Activated T-helper 1 cell treated with anti-CD3 and anti-CD28 coated beads, Interleukin-12 subunit alpha, Interleukin-12 subunit beta, Interleukin-2, Interleukin-4 antibody, amounts not matched to agents 30 ng/mL and 10 ng/mL and 1 ng/mL, durations not matched to agents 14 hours and 24 hours and 36 hours (primary cell): ENCODE results near the gene SACS. TPM values are rescaled to one million over a fixed set of nuclear protein-coding genes. Genes with fewer than 3 reads are reported as not detected.

ENCODE experiments used
- DNase-seq: peaks from one replicate; pipeline ENCODE4 v3.0.0; 2021; ENCODE audit warnings: low spot score
- H3K27ac Mint-ChIP-seq: one replicate; pipeline ENCODE4 v1.8.0; 2021; ENCODE audit warnings: mild to moderate bottlenecking, mixed read lengths
- H3K27me3 Mint-ChIP-seq: one replicate; pipeline ENCODE4 v1.8.0; 2022; ENCODE audit warnings: mild to moderate bottlenecking, moderate library complexity, mixed read lengths; ENCODE audit not compliant: insufficient read depth
- H3K36me3 Mint-ChIP-seq: one replicate; pipeline ENCODE4 v1.8.0; 2021; ENCODE audit warnings: low read depth, mixed read lengths
- H3K4me1 Mint-ChIP-seq: one replicate; pipeline ENCODE4 v1.8.0; 2021; ENCODE audit warnings: low read depth, mixed read lengths
- H3K4me3 Mint-ChIP-seq: one replicate; pipeline ENCODE4 v1.8.0; 2021; ENCODE audit warnings: mild to moderate bottlenecking, moderate library complexity, mixed read lengths
- H3K9me3 Mint-ChIP-seq: one replicate; pipeline ENCODE4 v1.8.0; 2021; ENCODE audit warnings: mixed read lengths
- intact Hi-C: fragments of 100-400 bp; cut with micrococcal nuclease; formaldehyde crosslinking; loops from one replicate; pipeline ENCODE4 v1.15.1; 2024
- total RNA-seq: library from RNA; stranded (reverse); gene quantifications from 2 replicates; pipeline ENCODE4 v1.2.3, GENCODE V29; 2022

The SACS gene
- total RNA-seq, 1 donor from 2014 or later, result 32.1 TPM

DNA sequence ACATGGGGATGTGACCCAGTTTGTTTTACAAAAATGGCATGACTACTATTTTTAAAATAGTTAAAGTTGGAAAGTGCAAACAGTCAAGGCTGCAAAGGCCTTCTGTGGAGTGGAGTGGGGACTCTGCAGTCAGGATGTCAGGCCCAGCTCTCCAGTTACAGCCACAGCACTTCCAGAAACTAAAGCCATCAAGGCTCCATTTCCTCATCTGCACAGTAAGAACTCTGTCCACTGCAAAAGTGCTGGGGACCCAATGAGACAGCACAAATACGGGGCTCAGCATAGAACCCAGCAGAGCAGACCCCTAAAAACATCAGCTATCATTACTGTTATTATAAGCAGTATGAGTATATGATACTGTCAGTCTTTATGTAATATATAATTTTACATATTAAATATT is 73.6 kb downstream of the SACS start:
- Mint-ChIP-seq H3K4me3 (no peak overlapping the region), H3K27ac (no peak overlapping the region), H3K9me3 (no peaks in the 10 kb centered on the region), H3K4me1 (no peaks in the 10 kb centered on the region), H3K36me3 (peaks cover 35% of the 10 kb centered on the region), H3K27me3 (no peaks in the 10 kb centered on the region)
- DNase-seq, result no peak
- intact Hi-C loops, result no loop called here

DNA sequence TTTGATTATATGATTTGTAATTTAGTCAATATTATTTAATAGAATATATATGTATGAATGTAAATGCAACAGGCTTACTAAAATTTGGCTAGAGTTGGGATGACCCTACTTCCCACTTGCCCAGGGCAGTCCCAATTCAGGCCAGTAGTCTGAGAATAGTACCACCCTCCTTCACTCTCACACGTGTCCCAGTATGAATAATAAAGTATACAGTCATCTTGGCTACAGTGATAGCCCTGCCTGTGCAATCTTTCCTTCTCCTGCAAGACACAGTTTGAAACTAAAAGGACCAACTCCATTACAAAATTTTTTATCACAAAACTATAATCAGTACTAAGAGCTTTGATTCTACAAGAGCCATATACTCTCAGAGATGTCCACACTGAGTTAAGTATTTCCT is 76.2 kb downstream of the SACS start:
- Mint-ChIP-seq H3K9me3 (no peaks in the 10 kb centered on the region), H3K27me3 (no peaks in the 10 kb centered on the region), H3K27ac (no peak overlapping the region), H3K4me3 (no peak overlapping the region), H3K4me1 (no peaks in the 10 kb centered on the region), H3K36me3 (peaks cover 32% of the 10 kb centered on the region)
- intact Hi-C loops, result no loop called here
- no peak for DNase-seq

DNA sequence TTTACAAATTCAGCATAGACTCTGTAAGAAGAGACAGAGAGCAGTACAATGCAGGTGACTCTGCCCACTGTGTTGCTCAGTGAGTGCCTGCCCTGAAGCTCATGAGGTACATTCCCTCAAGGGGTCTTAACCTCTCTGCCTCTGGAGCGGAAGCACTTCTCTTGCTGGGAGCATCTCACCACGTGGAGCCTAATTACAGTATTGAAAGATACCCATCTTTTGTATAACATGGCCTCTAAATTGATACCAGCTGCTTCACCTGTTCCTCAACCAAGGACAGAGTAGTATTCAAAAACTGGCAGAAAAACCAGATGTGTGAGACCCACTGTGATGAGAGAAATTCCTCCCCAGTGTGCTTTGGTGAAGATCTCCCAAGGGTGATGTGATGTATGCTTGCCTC is 77.1 kb downstream of the SACS start:
- Mint-ChIP-seq H3K27me3 (no peaks in the 10 kb centered on the region), H3K9me3 (no peaks in the 10 kb centered on the region), H3K4me3 (no peak overlapping the region), H3K4me1 (no peaks in the 10 kb centered on the region), H3K27ac (no peak overlapping the region), H3K36me3 (peaks cover 32% of the 10 kb centered on the region)
- intact Hi-C loops, result no loop called here
- DNase-seq, result no peak

DNA sequence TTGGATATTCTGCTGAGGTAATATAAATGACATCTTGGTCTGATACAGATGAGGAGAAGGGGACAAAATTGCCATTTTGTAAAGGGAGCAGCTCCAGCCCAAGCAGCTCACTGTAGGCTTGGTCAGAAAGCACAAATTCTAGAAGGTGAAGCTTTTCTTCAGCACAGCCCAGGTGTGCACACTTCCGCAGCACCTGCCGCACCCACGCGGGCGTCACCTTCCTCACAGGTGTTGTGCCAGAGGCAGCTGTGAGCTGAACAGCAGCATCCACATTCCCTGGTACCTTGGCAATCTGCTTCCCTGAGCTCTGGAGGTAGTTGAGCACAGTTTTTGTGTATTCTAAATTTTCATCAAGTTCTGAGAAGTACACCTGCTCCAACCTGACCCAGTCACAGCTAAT is 79.0 kb downstream of the SACS start:
- no peak overlapping the region for H3K27ac Mint-ChIP-seq
- intact Hi-C loops, result no loop called here
- H3K4me1 Mint-ChIP-seq, result peaks cover 1% of the 10 kb centered on the region
- peaks cover 42% of the 10 kb centered on the region for H3K36me3 Mint-ChIP-seq
- no peaks in the 10 kb centered on the region for H3K9me3 Mint-ChIP-seq
- H3K4me3 Mint-ChIP-seq, result no peak overlapping the region
- H3K27me3 Mint-ChIP-seq, result no peaks in the 10 kb centered on the region
- no peak for DNase-seq

DNA sequence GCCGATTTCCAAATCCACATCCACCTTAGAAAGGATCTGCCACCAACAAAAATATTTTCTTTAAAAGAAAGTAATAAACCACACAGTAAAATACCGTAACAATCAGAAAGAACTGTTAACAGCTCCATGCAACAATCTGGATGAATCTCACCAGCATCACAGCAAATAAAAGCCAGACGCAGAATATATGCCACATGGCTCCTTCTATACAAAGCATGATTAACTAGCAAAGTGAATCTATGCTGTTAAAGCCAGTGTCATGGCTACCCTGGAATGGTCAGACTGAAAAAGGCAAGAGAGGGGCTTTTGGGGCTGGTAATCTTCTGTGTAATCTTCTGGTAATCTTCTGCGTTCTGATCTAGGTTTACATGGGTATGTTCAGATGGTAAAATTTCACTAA is 81.3 kb downstream of the SACS start:
- H3K4me1 Mint-ChIP-seq, result peaks cover 4% of the 10 kb centered on the region
- no peak for DNase-seq
- H3K36me3 Mint-ChIP-seq, result peaks cover 60% of the 10 kb centered on the region
- no peak overlapping the region for H3K27ac Mint-ChIP-seq
- no peak overlapping the region for H3K4me3 Mint-ChIP-seq
- H3K27me3 Mint-ChIP-seq, result no peaks in the 10 kb centered on the region
- intact Hi-C loops, result no loop called here
- no peaks in the 10 kb centered on the region for H3K9me3 Mint-ChIP-seq

DNA sequence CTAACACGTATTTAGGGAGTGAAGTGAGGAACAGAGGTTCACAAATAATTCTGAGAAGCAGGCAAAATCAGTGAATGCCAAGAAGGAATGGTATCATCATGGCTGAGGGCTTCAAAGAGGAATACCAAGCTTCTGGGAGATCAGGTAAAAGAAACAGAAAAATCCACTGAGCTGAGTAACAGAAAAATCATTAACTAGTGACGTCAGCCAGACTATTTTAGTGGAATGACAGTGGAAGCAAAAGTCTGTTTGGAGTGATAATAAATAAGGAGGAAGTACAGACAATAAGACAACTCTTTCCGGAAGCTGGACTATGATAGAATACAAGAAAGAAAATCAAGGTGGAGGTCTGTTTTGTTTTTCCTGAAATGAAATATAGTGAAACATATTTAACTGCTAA is 83.5 kb downstream of the SACS start:
- H3K27ac Mint-ChIP-seq, result no peak overlapping the region

DNA sequence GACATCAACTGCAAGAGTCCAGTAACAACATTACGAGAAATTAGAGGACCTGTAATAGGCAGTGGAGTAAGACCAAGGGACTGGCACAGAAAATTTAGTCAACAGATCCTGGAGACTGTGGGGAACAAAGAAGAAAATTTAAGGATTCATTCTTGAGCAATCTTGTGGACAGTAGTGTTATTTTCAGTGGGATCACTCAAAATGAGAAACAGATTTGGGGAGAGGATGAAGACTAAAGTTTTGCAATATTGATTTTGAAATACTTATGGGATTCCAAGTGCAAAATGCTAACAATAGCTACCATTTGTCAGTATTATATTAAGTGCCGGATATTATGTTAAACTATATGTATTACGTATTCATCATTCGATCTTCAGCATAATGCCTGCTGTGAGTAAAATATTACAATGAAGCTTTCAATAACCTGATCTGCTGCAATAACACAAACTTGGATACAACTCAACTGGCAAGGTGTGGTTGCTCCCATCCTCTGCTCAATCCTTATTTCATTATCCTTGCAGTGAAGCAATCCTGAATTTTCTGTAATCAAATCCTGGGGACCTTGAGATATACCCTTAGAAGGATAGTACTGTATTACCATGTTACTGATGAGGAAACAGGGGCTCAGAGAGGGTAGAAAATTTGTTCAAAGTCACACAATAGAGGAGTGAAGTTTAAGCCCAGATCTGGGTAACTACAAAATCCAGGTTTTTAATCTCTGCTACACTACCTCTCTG is 84.2 kb downstream of the SACS start:
- Mint-ChIP-seq H3K4me3 (no peak overlapping the region), H3K4me1 (peaks cover 4% of the 10 kb centered on the region), H3K9me3 (no peaks in the 10 kb centered on the region), H3K36me3 (peaks cover 59% of the 10 kb centered on the region), H3K27me3 (no peaks in the 10 kb centered on the region), H3K27ac (no peak overlapping the region)
- no peak for DNase-seq
- intact Hi-C loops, result no loop called here

More for the DNA sequence above, 83.5 kb downstream of the SACS start:
- H3K9me3 Mint-ChIP-seq, result no peaks in the 10 kb centered on the region
- peaks cover 4% of the 10 kb centered on the region for H3K4me1 Mint-ChIP-seq
- H3K4me3 Mint-ChIP-seq, result no peak overlapping the region
- no peak for DNase-seq
- intact Hi-C loops, result no loop called here
- no peaks in the 10 kb centered on the region for H3K27me3 Mint-ChIP-seq
- H3K36me3 Mint-ChIP-seq, result peaks cover 63% of the 10 kb centered on the region

DNA sequence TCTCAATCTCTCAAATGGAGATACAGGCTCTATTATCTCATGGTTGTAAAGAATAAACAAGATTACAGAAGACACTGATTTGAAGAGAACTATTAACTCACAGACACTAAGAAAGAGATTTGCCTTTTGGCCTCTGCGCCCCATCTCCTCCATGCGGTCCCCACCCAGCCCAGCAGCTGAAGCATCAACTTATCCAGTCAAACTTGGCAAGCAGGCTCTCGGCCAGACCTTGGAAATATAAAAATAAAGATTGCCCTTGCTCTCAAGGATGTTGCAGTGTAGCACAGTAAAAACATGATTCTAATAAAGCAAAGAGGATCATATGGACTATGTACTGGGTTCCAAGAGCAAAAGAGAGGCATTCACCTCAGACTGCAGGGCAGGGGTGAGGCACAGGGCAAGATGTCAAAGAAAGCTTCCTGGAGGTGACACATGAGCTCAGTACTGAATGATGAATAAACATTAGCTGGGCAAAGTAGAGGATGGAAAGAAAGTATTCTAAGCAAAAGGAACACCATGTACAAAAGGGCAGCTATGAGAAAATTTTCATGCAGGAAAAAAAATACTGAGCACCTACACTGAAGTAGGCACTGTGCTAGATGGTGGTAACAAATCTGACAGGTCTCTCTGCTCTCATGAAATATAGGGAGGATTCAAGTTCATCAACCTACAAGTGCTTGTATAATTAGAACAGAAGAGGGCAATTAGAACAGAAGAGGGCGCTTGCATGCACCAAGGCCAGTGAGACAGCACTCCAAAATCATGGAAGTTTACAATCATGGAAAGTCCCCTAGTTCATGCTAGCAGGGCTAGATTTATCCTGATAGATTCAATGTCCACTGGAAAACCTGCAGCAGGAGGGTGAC is 85.0 kb downstream of the SACS start:
- no peak overlapping the region for H3K27ac Mint-ChIP-seq
- H3K4me3 Mint-ChIP-seq, result no peak overlapping the region
- peaks cover 4% of the 10 kb centered on the region for H3K4me1 Mint-ChIP-seq
- intact Hi-C loops, result no loop called here
- DNase-seq, result no peak
- H3K36me3 Mint-ChIP-seq, result peaks cover 61% of the 10 kb centered on the region
- no peaks in the 10 kb centered on the region for H3K27me3 Mint-ChIP-seq
- no peaks in the 10 kb centered on the region for H3K9me3 Mint-ChIP-seq

DNA sequence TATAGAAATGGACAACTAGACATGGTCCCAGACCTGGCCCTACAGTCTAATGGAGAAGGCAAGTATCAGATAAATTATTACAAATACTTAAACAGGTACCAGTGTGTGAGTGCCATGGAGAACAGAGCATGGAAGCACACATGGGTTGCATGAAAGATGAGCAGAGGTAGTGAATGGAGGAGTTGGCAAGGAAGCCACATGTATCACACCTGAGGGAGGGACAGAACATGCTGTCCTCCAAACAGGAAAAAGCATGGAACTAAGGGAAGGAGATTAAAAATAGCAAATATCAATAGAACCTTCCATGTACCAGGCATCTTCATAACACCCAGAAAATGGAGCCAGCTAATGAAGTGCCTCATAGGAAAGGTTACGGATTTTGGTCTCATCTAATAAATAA is 85.9 kb downstream of the SACS start:
- Mint-ChIP-seq H3K4me3 (no peak overlapping the region), H3K4me1 (peaks cover 4% of the 10 kb centered on the region), H3K27ac (no peak overlapping the region), H3K9me3 (no peaks in the 10 kb centered on the region), H3K27me3 (no peaks in the 10 kb centered on the region), H3K36me3 (peaks cover 57% of the 10 kb centered on the region)
- no peak for DNase-seq
- intact Hi-C loops, result no loop called here

DNA sequence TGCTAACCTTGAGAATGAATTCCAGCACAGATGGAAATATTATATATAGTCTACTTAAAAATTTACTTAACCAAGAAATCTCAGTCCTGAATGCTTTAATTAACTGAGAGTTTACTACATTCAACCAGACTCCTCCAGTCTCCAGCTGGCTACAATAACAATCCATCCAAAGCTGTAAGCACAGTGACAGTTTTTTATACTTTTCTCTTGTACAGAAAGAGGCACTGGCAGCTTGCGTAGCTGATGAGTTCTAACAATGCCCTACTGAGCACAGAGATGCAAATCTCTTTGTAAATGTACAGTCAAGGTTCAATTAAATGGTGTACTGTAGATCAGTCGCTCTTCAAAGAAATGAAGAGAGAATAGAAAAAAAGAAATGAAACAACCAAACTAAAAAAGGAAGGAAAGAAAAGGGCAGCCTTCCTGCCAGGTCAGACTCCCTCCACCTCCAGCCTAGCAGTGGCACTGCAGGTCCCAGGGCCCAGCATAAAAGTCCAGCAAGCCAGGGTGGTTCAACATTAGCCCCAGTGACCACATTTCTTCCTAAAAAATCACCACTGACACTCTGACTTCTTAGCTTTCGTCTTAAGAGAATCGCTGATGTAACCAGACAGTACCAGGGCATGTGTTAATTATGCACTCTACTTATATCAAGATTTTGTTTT is 88.4 kb downstream of the SACS start:
- intact Hi-C loops, result no loop called here

DNA sequence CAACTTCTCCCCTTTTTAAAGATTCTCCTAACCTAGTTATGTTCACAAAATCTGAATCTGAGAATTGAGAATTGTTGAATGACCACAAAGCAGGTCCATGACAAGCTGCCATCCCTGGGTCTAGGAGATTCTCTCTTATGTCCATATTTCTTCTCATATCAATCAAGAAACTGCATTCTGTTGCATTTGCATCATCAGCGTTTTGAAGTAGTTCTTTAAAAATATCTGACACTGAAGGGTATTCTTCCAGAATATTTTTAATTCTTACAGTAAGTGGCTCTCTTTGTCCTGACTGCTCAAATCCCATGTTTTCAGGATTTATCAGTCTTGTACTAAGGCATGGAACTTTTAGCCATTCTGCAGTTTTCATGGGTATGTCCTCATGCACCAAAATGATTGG is 94.3 kb downstream of the SACS start:
- H3K4me3 Mint-ChIP-seq, result no peak overlapping the region
- DNase-seq, result no peak
- H3K27me3 Mint-ChIP-seq, result no peaks in the 10 kb centered on the region
- H3K27ac Mint-ChIP-seq, result no peak overlapping the region
- peaks cover 43% of the 10 kb centered on the region for H3K36me3 Mint-ChIP-seq
- peaks cover 34% of the 10 kb centered on the region for H3K9me3 Mint-ChIP-seq
- intact Hi-C loops, result no loop called here
- no peaks in the 10 kb centered on the region for H3K4me1 Mint-ChIP-seq

More for the DNA sequence above, 88.4 kb downstream of the SACS start:
- peaks cover under 1% of the 10 kb centered on the region for H3K9me3 Mint-ChIP-seq
- H3K27me3 Mint-ChIP-seq, result no peaks in the 10 kb centered on the region
- H3K4me1 Mint-ChIP-seq, result peaks cover 4% of the 10 kb centered on the region
- no peak overlapping the region for H3K4me3 Mint-ChIP-seq
- peaks cover 50% of the 10 kb centered on the region for H3K36me3 Mint-ChIP-seq
- no peak for DNase-seq
- H3K27ac Mint-ChIP-seq, result no peak overlapping the region

DNA sequence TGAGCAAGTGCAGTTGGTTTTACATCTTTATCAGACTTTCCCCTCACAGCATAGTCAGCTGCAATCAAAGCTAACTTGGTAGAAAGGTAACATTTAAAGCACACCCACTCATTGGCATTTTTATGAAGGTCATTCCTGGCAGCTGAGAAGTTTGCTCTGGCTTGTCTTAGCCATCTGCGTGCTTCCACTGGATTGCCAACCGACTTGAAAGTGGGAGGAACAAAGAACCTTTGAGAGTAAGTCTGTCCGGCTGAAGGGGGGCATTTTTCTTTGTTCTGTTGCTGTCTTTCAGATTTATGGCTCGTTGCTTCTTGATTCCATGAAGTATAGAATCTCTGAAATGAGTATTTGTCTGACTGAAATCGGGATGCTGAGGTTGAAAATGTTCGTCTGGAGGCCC is 103.1 kb downstream of the SACS start:
- no peaks in the 10 kb centered on the region for H3K27me3 Mint-ChIP-seq
- no peak overlapping the region for H3K4me3 Mint-ChIP-seq
- no peak overlapping the region for H3K27ac Mint-ChIP-seq
- peaks cover 1% of the 10 kb centered on the region for H3K4me1 Mint-ChIP-seq
- peaks cover 27% of the 10 kb centered on the region for H3K36me3 Mint-ChIP-seq
- H3K9me3 Mint-ChIP-seq, result peaks cover 21% of the 10 kb centered on the region
- DNase-seq, result no peak
- intact Hi-C loops, result no loop called here

DNA sequence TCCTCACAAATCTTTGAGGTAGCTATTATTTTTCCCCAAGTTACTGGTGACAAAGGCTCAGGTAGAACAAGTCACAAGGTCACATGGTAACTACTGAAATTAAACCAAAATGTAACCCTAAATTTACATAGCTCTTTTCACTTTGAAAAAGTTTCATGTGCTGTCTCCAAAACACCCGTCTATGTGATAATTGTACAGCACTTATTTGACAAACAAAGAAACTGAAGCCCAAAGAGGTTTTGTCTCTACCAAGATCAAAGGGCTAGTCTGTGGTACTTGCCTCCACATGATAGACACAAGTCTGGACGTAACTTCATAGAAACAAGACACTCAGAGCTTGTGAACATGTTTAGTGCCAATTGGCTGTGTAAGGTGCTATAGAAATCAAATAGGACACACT is 108.3 kb downstream of the SACS start:
- H3K9me3 Mint-ChIP-seq, result no peaks in the 10 kb centered on the region
- H3K27me3 Mint-ChIP-seq, result no peaks in the 10 kb centered on the region
- intact Hi-C loops, result no loop called here
- no peak overlapping the region for H3K4me3 Mint-ChIP-seq
- H3K36me3 Mint-ChIP-seq, result peaks cover 6% of the 10 kb centered on the region
- H3K4me1 Mint-ChIP-seq, result peaks cover 46% of the 10 kb centered on the region
- DNase-seq, result no peak
- no peak overlapping the region for H3K27ac Mint-ChIP-seq
